DOHH2 (cell line): ENCODE measurements around the gene PTPA.

Experiments used
- H3F3A ChIP-seq: fragments of 200-600 bp; sonication (generic), shearing (Covaris generic); 2 replicates; pipeline ENCODE4 v1.6.0; 2016; ENCODE audit warnings: antibody characterized with exemption, mild to moderate bottlenecking; ENCODE audit not compliant: control insufficient read depth, insufficient read depth
- H3K27ac ChIP-seq: fragments of 200-600 bp; sonication (generic); 2 replicates; pipeline ENCODE4 v1.5.1; 2014; ENCODE audit warnings: low read depth, mild to moderate bottlenecking, low read length, moderate library complexity
- H3K27me3 ChIP-seq: fragments of 200-600 bp; sonication (generic); 2 replicates; pipeline ENCODE4 v1.6.1; 2014; ENCODE audit warnings: mild to moderate bottlenecking, low read length, mixed read lengths; ENCODE audit not compliant: control insufficient read depth
- H3K36me3 ChIP-seq: fragments of 200-600 bp; sonication (generic); 2 replicates; pipeline ENCODE4 v1.6.1; 2014; ENCODE audit warnings: mild to moderate bottlenecking, low read length, moderate library complexity, mixed read lengths; ENCODE audit not compliant: control insufficient read depth
- H3K4me1 ChIP-seq: fragments of 200-600 bp; sonication (generic); 2 replicates; pipeline ENCODE4 v1.6.1; 2014; ENCODE audit warnings: mild to moderate bottlenecking, low read length, mixed read lengths; ENCODE audit not compliant: control insufficient read depth
- H3K4me2 ChIP-seq: fragments of 200-600 bp; sonication (generic); 2 replicates; pipeline ENCODE4 v1.6.0; 2014; ENCODE audit warnings: mild to moderate bottlenecking, low read length, moderate library complexity
- H3K4me3 ChIP-seq: fragments of 200-600 bp; sonication (generic); 2 replicates; pipeline ENCODE4 v1.5.1; 2014; ENCODE audit warnings: mild to moderate bottlenecking, low read length, mixed read lengths
- H3K79me2 ChIP-seq: fragments of 200-600 bp; sonication (generic); 2 replicates; pipeline ENCODE4 v1.6.1; 2014; ENCODE audit warnings: mild to moderate bottlenecking, low read length, mixed read lengths; ENCODE audit not compliant: control insufficient read depth
- H3K9me2 ChIP-seq: fragments of 200-600 bp; sonication (generic); replicated peaks from 2 replicates; pipeline ENCODE4 v1.6.1; 2014; ENCODE audit warnings: mild to moderate bottlenecking, low read length, mixed read lengths; ENCODE audit not compliant: control insufficient read depth
- H3K9me3 ChIP-seq: fragments of 200-600 bp; sonication (generic); 2 replicates; pipeline ENCODE4 v1.6.1; 2014; ENCODE audit warnings: antibody characterized with exemption, low read length, mixed read lengths; ENCODE audit not compliant: control insufficient read depth, insufficient read depth
- H4K20me1 ChIP-seq: fragments of 200-600 bp; sonication (generic); 2 replicates; pipeline ENCODE4 v1.6.0; 2014; ENCODE audit warnings: low read depth, mild to moderate bottlenecking, antibody characterized with exemption, low read length, moderate library complexity; ENCODE audit not compliant: control insufficient read depth, insufficient read depth
- EZH2phosphoT487 ChIP-seq: fragments of 200-600 bp; sonication (generic); IDR thresholded peaks from 2 replicates; pipeline ENCODE4 v1.6.1; 2017; ENCODE audit warnings: borderline replicate concordance, mild to moderate bottlenecking, antibody characterized with exemption, low read length, moderate library complexity, mixed read lengths
- TF ChIP-seq, protein P1 (sequence below): fragments of 200-600 bp; sonication (generic); IDR thresholded peaks from one replicate; pipeline ENCODE4 v1.5.1; 2014; ENCODE audit warnings: antibody characterized with exemption, mild to moderate bottlenecking, low read depth, low read length; ENCODE audit not compliant: poor library complexity, severe bottlenecking

The PTPA gene

DNA sequence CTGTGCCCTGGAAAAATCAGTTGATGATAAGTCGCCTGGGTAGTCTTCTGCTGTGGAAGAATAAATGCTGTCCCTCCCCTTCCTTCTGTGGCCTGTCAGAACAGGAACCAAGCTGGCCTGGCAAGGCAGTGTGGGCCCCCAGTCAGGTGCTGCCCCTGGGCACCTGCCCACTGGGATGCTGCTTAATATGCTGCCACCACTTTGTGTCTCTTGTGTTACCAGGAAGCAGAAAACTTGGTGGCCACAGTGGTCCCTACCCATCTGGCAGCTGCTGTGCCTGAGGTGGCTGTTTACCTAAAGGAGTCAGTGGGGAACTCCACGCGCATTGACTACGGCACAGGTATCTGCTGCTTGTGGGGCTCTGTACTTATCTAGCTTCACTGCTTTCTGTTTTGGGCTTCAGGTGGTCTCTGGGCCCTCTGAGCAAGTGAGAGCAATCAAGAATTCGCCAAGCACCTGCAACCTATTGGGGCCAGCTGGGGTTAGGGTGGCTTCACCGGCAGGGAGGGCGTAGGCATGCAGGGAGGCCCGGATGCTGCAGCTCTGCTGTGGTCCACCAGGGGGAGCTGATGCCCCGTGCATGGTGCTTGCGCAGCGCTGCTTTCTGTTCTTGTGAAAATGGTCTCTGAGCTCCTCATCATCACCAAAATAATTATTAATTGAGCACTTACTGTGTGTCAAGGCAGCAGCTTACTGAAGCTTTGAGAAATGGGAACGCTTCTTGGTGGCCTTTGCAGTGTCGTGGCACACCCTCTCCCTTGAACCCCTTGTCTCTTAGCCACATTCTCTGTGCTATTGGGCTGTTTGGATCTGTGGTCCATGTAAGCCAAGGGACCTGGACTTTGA is 20.3 kb downstream of the PTPA start:
- Histone ChIP-seq H3K27ac (no peak overlapping the region), H4K20me1 (no peaks in the 10 kb centered on the region), H3K9me3 (no peaks in the 10 kb centered on the region), H3K4me3 (no peak overlapping the region), H3K4me1 (peaks cover 3% of the 10 kb centered on the region), H3K36me3 (peaks cover 48% of the 10 kb centered on the region), H3K27me3 (no peaks in the 10 kb centered on the region), H3F3A (no peaks in the 10 kb centered on the region), H3K79me2 (no peaks in the 10 kb centered on the region), H3K9me2 (no peaks in the 10 kb centered on the region), H3K4me2 (no peak overlapping the region)
- no peak for TF ChIP-seq EZH2phosphoT487
- TF ChIP-seq, protein P1, sequence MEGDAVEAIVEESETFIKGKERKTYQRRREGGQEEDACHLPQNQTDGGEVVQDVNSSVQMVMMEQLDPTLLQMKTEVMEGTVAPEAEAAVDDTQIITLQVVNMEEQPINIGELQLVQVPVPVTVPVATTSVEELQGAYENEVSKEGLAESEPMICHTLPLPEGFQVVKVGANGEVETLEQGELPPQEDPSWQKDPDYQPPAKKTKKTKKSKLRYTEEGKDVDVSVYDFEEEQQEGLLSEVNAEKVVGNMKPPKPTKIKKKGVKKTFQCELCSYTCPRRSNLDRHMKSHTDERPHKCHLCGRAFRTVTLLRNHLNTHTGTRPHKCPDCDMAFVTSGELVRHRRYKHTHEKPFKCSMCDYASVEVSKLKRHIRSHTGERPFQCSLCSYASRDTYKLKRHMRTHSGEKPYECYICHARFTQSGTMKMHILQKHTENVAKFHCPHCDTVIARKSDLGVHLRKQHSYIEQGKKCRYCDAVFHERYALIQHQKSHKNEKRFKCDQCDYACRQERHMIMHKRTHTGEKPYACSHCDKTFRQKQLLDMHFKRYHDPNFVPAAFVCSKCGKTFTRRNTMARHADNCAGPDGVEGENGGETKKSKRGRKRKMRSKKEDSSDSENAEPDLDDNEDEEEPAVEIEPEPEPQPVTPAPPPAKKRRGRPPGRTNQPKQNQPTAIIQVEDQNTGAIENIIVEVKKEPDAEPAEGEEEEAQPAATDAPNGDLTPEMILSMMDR, result peak; percentile 99

DNA sequence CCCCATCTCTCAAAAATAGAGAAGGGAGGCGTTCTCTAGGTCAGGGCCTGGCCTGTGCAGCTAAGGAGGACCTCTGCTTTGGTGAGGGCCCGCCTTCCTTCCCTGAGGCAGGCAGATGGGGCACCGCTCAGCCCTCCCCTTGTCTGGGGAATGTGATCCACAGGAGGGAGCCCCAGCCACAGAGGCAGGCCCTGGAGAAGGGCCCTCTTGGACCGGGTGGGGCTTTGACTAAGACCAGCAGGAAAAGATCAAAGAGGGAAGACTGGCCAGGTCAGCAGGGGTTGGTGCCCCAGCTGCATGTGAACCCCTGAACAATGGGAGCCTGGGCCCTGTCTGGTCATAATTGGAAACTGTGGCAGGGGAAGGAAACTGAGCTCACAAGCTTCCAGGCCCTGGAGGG is 21.9 kb downstream of the PTPA start:
- no peaks in the 10 kb centered on the region for H3K9me2 ChIP-seq
- H3K9me3 ChIP-seq, result no peaks in the 10 kb centered on the region
- H3F3A ChIP-seq, result no peaks in the 10 kb centered on the region
- H3K4me2 ChIP-seq, result no peak overlapping the region
- H3K4me1 ChIP-seq, result peaks cover 3% of the 10 kb centered on the region
- TF ChIP-seq, protein P1, result no peak
- no peak for TF ChIP-seq EZH2phosphoT487
- no peaks in the 10 kb centered on the region for H3K79me2 ChIP-seq
- no peaks in the 10 kb centered on the region for H3K27me3 ChIP-seq
- H3K27ac ChIP-seq, result no peak overlapping the region
- H4K20me1 ChIP-seq, result no peaks in the 10 kb centered on the region
- no peak overlapping the region for H3K4me3 ChIP-seq
- H3K36me3 ChIP-seq, result peaks cover 49% of the 10 kb centered on the region

DNA sequence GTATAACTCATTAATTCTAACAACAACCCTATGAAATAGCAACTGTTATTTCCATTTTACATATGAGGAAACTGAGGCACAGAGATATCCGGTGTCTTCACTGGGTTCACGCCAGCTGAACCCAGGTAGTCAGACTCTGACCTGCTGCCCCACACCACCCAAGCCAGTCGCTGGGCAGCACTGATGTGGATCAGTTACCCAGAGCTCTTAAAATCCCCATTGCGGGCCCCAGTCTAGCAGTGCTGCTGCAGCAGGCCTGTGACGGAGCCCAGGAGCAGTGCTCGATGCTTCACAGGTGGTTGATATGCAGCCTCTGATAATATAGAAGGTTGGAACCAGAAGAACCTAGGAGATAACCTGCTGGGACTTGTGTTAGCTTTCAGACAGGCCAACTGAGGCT is 24.3 kb downstream of the PTPA start:
- Histone ChIP-seq H3K79me2 (no peaks in the 10 kb centered on the region), H3K4me2 (no peak overlapping the region), H3K27ac (no peak overlapping the region), H3K9me3 (no peaks in the 10 kb centered on the region), H3K36me3 (peaks cover 50% of the 10 kb centered on the region), H3K9me2 (no peaks in the 10 kb centered on the region), H3K4me1 (peaks cover 17% of the 10 kb centered on the region), H3K4me3 (no peak overlapping the region), H3F3A (peaks cover 9% of the 10 kb centered on the region), H3K27me3 (no peaks in the 10 kb centered on the region), H4K20me1 (no peaks in the 10 kb centered on the region)
- TF ChIP-seq, protein P1, result no peak
- TF ChIP-seq EZH2phosphoT487, result no peak
